Fibroblast of mammary gland (primary cell): ENCODE measurements around the gene TMTC1.

Experiments
- DNase-seq: peaks from one replicate; pipeline ENCODE4 v3.0.0-alpha.2; 2010; ENCODE audit warnings: low read depth
- H3K4me3 ChIP-seq: 2 replicates; pipeline ENCODE4 v1.5.1; 2011; ENCODE audit warnings: low read depth, mild to moderate bottlenecking, low read length, moderate library complexity; ENCODE audit not compliant: control insufficient read depth
- TF ChIP-seq, protein P1 (sequence below): conservative IDR thresholded peaks from 2 replicates; pipeline ENCODE4 v1.5.1; 2011; ENCODE audit warnings: low read depth, low read length, inconsistent platforms; ENCODE audit not compliant: control insufficient read depth, insufficient read depth

TMTC1 gene

DNA sequence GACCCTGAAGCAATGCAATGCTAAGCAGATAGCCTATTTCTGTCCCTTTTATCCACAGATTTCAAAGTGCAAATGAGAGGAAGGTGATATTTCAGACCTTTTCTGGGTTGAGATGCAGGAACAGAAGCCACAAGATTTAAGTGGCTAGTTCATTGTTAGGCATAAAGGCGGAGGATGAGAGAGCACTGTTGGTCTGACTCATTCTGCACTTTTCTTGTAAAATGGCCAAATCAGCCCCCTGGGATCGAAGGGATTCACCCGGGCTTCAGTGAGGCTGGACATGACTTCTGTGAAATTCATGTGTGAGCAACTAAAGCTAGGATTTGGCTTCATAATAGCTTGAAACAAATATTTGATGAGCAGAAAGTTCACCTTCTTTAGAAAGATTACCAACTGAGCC lies 184.4 kb downstream of the TMTC1 start:
- H3K4me3 ChIP-seq = no peak overlapping the region
- TF ChIP-seq, protein P1, sequence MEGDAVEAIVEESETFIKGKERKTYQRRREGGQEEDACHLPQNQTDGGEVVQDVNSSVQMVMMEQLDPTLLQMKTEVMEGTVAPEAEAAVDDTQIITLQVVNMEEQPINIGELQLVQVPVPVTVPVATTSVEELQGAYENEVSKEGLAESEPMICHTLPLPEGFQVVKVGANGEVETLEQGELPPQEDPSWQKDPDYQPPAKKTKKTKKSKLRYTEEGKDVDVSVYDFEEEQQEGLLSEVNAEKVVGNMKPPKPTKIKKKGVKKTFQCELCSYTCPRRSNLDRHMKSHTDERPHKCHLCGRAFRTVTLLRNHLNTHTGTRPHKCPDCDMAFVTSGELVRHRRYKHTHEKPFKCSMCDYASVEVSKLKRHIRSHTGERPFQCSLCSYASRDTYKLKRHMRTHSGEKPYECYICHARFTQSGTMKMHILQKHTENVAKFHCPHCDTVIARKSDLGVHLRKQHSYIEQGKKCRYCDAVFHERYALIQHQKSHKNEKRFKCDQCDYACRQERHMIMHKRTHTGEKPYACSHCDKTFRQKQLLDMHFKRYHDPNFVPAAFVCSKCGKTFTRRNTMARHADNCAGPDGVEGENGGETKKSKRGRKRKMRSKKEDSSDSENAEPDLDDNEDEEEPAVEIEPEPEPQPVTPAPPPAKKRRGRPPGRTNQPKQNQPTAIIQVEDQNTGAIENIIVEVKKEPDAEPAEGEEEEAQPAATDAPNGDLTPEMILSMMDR = no peak
- DNase-seq = peak; percentile 90

GRCh38 chr12:29595071-29595755 lies 188.5 kb downstream of the TMTC1 start:
- DNase-seq = no peak
- TF ChIP-seq, protein P1 = no peak
- H3K4me3 ChIP-seq = no peak overlapping the region

DNA sequence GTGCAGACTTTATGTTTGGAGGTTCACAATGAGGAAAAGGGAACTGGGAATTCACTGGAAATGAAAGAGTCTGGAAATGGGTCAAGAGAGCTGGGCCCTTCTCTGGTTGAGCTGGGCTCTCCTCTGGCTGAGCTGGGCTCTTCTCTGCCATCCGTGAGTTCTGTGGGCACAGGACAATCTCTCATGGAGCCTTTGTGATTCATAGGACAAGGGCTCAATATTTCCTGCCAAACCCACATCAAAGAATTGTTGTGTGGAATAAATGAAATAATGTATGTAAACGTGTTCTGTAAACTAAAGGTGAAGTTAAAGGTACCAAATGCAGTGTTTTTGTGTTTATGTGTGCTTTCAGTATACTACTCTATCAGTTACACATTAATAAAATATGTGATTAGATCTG lies 190.7 kb downstream of the TMTC1 start:
- DNase-seq = no peak
- H3K4me3 ChIP-seq = no peak overlapping the region
- TF ChIP-seq, protein P1 = no peak

GRCh38 chr12:29591140-29592020 lies 192.4 kb downstream of the TMTC1 start:
- TF ChIP-seq, protein P1 = peak; percentile 65
- H3K4me3 ChIP-seq = no peak overlapping the region
- peak; percentile 69 for DNase-seq

DNA sequence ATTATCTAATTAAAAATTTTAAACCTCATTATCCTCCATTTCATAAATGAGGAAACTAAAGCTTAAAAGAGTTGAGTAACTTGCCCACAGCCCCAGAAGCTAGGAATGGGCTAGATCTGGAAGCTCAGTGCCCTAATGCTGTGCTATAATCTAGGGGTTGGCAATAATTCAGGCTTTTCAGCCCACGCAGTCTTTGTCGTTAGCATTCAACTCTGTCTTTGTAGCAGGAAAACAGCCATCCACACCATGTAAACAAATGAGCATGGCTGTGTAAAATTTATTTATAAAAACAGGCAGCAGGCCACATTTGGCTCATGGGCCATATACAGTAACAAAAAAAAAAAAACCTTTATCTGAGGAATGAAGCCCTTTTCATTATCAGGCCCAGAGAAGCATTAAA lies 193.9 kb downstream of the TMTC1 start:
- no peak overlapping the region for H3K4me3 ChIP-seq
- no peak for DNase-seq
- TF ChIP-seq, protein P1 = no peak

- peak; percentile 26 for DNase-seq
- TF ChIP-seq, protein P1 = no peak
- H3K4me3 ChIP-seq = no peak overlapping the region
Observed at GRCh38 chr12:29589286-29589820, 194.4 kb downstream of the TMTC1 start.
